Measurements from ENCODE around the gene NCR1.

- TF ChIP-seq CTCF (IDR thresholded peaks at IDR 0.05; ENCODE audit: insufficient read depth, low read length, poor library complexity, severe bottlenecking), result no peak
- TF ChIP-seq EZH2phosphoT487 (conservative IDR thresholded peaks at IDR 0.05; ENCODE audit: low read length), result no peak
These were observed 24.1 kb upstream of the NCR1 start for GRCh38 chr19:54881884-54882283.

All from SU-DHL-6 (cell line).